Stimulated activated CD8-positive, alpha-beta memory T cell treated with anti-CD3 and anti-CD28 coated beads, Interleukin-15, amount 100 ng/mL, for 4 hours (primary cell): ENCODE results near the gene FGD5.

ENCODE experiments used
- DNase-seq, 2 donors: peaks; one replicate each; pipeline ENCODE4 v3.0.0-alpha.2; 2020; ENCODE audit warnings: low read depth in 2 of 2

The FGD5 gene

DNA sequence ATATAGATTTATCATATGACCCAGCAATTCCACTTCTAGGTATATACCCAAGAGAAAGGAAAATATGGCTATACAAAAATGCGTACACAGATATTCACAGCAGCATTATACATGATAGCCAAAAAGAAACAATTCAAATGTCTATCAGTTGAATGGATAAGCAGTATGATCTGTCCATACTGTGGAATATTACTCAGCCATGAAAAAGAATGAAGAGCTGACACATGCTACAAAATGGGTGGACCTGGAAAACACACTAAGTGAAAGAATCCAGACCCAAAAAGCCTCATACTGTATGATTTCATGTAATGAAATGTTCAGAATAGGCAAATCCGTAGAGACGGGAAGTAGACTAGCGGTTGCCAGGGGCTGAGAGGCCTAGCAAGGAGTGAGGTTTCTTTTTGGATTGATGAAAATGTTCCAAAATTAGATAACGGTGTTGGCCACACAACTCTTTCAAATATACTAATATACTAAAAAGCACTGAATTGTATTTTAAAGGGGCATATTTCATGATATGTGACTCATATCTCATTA lies 33.4 kb downstream of the FGD5 start:
- no peak for DNase-seq

DNA sequence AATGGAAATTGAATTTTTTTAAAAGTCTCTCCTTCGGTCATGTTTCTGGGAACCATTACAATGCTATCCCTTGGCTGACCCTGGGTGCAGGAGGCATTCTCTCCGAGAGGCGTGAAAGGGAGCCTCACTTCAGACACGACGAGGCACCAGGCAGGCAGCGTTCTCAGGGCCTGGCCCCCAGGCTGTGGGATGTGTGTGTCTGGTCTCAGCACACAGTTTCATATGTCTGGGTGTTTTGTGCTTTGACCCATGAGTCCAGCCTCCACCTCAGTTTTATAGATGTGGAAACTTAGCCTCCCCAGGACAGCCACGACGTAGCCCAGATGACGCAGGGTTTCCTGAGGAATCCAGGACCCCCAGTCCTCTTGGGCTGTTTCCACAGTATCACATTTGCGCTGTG lies 34.0 kb downstream of the FGD5 start:
- no peak for DNase-seq

DNA sequence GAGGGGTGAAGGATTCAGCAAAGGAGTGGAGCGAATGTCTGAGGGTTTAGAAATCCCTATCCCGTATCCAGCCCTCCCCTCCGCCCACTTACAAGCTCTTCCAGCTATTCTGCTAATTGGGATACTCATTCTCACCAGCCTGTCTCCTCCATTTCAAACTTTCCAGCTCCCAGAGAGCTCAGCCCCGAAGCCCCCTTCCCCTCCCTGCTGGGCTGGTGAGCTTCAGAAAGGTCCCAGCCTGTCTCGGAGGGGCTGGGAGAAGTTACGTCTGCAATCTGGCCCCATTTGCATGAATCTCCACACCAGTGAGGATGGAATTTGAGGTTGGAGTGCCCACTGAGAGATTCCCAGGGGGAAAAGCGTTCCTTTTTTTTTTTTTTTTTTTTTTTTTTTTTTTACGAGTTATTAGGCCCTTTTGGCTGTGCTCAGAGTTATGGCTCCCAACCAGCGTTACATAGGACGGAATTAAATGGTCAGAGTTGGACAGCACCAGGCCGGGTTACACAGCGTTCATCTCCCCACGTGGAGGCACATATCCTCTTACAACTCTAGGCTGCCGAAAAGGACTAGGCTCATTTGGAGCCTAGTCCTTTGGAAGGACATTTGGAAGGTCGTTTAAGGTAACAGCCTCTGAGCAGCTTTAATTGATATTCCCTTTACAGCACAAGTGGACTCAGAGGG lies 34.6 kb downstream of the FGD5 start:
- DNase-seq, result no peak

DNA sequence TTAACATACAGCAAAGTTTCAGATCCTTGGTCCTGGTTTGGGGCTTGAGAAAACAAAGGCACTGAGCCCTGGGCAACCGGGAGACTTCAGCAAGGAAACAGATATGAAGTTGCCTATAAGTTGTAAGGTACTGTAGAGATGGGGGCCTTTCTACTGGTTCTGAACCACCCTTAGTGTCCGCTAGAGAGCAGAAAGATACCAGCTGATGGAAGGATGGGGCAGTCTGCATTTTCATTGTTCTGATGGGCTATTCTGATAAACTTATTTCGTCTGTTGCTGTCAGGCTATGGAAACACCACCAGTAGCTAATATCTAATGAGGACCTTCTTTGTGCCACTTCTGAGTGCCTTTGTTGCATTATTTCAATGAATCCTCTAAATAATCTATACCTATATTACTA lies 38.7 kb downstream of the FGD5 start:
- DNase-seq, result no peak

DNA sequence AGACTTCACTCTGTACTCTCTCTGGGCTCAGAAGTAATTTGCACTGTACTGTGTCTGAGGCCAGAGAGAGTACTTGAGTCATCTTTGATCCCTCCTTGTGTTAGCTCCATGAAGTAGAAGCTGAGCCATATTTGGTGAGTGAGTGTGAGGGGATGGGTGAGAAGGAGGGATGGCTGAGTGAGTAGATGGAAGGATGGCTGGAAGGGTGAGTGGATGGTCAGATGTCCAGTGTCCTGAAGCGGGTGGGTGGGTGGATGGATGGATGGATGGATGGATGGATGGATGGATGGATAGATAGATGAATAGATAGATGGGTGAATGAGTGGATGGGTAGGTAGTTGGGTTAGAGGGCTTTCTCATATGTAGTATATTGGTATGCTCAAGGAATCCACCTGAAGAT lies 39.3 kb downstream of the FGD5 start:
- no peak for DNase-seq

DNA sequence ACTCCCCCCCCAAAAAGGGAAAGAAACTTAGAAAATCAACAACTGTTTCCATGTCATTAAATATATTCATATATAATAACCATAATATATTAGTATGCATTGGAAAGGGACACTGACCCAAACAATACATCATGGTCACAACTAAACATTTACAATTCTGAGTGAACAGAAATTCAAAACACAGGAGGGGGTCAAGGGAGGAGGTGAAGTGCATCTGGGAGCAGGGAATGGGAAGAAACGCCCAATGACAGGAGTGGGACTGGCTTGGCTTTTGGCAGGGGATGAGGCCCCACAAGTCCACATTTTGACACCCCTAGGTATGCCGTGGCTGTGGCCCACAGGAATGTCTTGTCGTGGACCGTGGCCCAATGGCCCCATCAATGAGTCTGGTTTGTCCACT lies 41.1 kb downstream of the FGD5 start:
- no peak for DNase-seq

DNA sequence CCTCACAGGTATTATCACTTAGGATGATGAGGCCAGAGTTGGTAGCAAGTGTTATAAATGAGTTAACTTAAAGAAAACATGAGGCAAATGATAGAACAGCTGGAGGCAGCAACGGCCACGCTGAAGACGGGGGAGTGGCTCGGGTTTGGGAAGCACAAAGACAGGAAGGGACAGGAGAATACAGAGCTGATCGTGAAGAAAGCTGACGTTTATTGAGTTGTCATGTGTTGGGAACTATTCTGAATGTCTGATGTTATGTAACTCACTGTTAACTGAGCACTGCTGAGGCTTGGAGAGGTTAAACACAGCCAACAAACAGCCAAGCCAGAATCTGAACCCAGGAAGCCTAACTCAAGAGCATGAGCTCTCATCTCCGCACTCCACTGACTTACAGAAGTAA lies 42.3 kb downstream of the FGD5 start:
- DNase-seq, result no peak

DNA sequence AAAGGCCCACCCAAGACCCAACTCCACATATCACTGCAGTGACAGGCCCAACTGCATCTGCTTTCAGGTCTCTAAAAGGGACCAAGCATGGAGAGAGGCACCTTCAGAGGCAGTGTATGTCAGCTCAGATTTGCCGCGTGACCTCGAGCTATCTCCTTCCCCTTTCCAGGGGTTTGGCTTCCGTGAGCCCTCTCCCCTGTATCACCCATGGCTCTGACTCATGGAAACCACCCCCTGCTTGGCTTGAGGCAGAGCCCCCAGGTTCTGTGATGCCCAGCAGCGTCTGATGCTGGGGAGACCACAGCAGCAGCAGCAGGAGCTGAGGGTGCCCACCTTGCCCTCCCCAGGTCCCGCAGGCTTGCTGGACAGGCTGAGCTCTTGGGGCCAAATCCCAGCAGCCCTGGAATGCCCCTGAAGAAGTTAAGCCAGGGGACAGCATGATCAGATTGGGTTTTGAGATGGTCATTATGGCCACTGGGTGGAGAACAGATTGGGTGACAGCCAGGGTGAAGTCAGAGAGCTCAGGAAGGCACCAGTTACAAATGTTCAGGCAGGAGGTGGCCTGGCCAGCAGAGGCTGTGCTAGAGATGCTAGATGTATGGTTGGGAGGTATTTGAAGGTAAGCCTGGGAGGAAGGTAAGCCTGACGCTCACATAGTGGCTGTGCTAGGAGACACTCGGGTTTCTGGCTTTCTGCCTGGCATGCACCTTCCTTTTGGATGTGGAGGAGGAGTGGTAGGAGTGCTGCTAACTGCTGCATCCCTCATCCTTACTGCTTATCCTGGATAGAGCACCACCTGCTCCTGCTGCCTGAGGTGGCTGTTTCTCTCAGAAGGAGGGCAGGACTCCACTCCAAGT lies 42.9 kb downstream of the FGD5 start:
- DNase-seq, result no peak

DNA sequence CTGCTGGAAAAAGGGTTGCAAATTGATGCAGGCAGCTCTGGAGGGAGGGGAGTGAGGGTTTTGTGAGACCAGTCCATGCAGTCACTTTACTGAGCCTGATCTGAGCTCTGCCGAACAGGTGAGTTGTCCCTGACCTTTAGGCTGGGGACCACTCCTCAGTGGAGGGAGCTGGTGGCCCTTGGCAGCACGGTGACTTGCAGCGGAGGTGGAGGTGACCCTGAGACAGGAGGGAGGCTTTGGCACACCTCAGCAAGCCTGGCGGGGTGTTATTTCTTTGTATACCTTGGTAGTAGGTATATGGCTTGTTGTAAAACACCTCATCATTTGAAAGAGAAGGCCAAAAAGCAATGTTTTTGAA lies 43.5 kb downstream of the FGD5 start:
- no peak for DNase-seq

DNA sequence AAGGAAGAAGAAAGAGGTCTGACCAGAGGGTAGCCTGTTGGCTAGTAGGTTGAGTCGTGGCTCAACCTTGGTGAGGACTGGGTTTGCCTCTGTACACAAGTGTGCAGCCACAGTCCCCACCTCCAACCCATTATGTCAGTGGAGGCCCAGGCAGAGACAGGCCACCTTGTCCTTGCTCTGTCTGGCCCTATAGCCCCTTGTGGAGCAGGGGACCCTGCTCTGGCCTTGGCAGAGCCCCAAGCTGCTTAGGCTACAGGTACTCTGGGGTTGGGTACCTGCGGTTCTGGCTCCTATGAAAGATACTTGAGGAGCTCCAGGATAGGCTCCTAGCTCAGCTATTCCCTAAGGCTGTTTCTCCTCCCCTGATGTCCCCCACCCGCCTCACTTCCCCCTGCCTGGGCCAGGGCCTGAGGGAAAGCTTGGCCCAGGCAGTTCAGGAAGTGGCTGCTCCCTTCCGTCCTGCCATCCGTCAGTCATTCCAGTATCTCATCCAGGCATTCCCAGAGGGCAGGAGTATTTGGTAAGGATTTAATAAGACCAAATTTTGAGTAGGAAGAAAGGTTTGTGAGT lies 44.0 kb downstream of the FGD5 start:
- no peak for DNase-seq

DNA sequence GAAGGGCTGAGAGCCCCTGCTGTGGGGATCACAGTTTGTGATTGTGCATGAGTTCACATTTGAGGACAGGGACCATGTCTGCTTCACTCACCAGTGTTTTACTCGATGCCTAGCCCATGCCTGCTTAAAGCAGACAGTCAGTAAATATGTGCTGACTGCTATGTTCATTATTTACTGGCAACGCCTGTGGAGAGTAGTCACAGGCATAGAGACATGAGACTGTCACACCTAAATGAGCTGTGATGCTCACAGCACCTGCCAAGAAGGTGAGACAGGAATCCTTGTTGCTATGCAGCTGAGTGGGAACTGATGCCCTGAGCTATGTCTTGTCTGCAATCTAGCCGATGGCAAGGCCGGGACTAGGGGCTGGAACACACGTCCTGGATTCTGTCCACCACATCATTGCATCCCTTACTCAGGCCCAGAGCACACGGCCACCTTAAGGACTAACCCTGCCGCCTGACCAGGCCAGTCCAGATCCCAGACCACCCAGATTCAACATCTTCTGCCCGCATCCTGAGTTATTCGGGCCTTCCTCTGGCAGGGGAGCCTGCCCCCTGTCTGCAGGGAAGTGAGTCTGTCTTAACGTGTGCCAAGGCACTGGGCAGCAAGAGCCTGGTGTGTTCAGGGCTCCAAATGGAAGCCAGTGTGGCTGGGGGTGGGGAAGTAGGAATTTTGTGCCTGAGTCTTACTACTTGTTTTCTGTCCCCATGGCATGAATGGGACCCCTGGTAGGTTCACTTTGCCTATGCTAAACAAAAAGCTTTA lies 44.8 kb downstream of the FGD5 start:
- no peak for DNase-seq

DNA sequence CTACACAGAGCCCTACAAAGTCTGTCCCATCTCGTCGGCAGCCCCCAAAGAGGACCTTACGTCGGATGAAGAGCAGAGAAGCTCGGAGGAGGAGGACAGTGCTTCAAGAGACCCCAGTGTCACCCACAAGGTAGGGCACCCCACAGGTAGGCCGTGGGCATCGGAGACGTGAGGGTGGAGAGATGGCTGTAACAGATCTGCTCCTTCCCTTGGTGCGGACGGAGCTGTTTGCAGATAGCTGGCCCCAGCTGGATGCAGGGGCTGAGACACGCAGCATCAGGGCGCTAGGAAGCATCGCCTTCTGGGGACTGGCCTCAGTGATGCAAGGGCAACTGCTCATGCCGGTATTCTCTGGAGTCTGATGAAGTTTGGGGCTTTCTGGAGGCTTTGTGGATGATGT lies 45.4 kb downstream of the FGD5 start:
- no peak for DNase-seq

DNA sequence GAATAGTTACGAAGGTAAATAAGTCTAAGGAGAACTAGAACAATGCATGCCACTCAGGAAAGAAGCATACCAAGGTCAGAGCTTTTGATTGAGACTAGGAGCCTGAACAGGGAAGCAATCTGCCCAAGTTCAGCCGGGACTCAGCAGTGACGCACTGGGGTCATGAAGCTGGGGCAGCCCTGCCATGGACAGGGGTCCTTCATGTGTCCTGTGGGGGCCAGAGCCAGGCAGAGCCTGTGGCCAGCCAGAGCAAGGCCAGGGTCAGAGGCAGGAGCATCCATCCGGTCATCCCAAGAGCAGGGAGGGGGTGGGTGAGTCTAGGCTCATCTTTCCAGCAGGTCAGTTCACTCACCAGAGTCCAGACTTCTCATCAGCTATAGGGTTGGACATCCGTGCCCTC lies 47.9 kb downstream of the FGD5 start:
- no peak for DNase-seq

DNA sequence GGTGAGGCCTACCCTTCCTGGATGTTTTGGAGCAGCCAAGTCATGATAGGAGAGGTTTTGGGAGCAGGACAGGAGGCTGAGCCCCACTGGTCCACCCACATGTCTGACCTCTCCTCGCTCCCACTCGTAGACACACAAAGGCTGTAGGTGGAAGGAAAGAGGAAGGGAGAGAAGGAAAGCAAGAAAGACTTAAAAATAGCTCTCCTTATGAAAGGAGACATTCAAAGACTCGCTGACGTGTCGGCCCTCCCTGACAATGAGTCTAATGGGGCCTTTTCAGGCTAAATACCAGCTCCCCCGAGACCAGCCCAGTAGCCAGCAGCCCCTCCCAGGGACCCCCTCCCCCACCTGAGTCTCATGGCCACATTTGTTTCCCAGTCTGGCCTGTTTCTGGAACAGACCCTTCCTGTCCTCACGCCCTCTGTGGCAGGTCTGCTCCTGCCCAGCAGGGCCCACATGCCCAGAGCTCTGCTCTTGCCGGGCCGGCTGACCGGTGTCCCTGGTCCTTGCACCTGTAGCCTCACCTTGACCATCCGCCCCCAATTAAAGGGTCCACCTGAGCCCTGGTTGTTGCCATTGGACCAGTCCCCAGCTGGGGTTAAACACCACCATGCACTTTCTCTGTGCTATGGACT lies 49.3 kb downstream of the FGD5 start:
- DNase-seq, result no peak

DNA sequence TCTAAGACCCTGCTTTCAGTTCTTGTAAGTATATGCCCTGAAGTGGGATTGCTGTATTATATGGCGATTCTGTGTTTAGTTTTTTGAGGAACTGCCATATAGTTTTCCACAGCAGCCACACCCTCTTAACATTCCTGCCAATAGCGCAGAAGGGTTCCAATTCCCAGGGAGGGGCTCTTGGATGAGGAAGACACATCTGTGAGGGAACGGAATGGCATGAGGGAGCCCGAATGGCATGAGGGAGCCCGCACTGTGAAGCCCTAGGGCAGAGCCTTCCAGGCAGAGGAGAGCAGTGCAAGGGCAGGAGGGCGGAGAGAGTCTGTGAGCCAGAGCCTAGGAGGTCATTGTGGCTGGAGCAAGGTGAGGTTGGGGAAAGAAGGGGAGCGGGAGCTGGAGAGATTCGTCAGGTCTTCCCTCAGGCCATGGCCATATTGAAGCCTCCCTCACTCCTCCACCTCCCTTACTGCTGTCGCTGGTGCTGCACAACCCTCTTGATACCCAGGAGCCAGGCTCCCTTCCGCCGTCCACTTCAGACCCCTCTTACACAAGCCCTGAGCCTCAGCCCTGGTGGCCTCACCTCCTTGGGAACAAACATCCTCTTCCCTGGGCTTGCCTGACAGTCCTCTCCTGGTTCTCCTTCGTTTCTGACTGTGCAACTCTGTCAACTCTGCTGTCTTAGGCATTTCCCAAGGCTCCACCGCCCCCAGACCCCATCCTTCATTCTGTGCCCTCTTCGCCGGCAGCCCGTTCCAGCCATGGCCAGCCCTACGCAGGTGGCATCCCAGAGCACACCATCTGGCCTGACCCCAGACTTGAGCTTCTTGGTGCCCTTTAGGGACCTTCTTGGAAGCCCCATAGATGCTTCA lies 51.4 kb downstream of the FGD5 start:
- no peak for DNase-seq

DNA sequence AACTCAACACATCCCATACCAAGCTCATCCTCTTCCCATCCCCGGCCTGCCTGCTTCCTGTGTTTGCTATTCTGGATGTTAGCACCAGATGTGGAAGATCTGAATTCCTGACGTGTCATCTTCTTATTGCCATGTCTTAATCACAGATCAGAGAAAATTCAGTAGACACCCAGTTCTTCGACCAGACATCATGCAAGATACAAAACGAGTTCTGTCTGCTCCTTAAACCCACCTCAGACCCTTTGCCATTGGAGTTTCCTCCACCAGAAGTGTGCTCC lies 52.0 kb downstream of the FGD5 start:
- DNase-seq, result no peak

DNA sequence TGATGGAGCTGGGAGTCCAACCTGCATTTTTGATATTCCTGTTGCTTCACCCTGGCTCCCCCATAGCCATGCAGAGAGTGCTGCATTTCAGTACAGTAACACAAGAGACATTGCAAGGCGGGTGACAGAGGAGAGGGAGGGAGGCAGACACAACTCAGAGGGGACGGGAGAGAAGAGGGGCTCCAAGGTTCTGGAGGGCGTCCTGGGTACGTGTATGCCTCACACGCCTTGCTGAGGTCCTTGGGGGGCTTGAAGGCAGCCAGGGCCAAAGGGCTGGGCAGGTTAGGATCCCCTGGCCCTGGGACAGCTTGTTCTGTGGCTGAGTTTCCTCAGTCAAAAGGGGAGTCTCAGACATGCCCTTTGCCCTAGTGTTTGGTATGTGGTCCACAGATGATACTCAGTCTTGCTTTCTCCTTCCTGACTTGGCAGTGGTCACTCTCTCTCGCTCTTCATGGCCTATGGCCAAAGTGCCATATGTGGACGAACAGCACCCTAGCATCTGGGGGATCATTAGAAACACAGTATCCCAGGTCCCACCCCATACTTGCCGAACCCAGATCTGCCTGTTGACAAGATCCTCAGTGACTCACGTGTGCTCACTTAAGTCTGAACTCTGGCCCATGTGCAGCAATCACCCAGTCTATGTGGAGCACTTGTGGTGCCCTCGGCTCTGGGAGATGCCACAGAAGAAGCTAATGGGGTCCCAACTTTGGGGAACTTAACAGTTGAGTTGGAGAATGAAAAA lies 52.9 kb downstream of the FGD5 start:
- DNase-seq, result no peak

DNA sequence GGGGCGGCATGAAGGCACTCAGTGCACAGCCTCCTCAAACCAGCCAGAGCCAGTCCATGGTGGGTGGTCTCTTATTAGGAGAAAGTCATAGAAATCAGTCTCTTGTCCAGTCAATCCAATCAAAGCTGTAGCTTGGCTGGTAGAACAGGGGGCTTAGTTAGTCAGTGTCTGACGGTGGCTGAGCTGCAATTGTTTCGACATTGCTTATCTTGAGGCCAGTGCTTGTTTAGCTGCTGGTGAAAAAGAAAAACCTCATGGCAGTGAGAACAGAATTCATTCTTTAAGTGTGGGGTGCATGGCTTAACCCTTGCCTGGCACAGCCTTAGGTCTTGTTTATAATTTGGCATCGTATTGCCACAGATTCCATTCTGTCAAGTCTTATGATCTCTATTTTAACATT lies 53.9 kb downstream of the FGD5 start:
- no peak for DNase-seq

DNA sequence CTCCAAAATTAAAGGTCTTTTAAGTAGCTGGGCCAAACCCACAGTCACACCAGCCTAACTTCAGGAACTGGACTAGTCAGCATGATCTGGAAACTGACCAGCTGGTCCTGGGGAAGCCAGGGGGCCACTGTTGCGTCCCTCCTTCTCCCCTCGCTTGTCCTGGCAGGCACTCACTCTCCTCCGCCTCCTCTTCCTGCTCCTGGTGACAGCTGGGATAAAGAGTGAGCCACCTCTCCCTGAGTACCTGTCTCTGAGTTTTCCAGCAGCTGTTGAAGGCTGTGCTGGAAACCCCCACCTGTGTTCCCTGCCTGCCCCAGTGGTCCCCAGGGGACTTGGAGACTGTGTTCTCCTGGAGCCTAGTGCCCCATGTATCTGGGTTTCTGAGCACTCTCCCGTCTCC lies 56.0 kb downstream of the FGD5 start:
- no peak for DNase-seq
